ENCODE measurements around the gene ITSN1.

The ITSN1 gene

GRCh38 chr21:33936301-33937038 is 294.2 kb downstream of the ITSN1 start:
- DNase-seq (ENCODE audit: low spot score), result no peak

GRCh38 chr21:33937146-33937545 is 294.8 kb downstream of the ITSN1 start:
- no peak for DNase-seq (ENCODE audit: low spot score)

GRCh38 chr21:33937931-33938339 is 295.6 kb downstream of the ITSN1 start:
- DNase-seq (ENCODE audit: low spot score), result no peak

- DNase-seq (ENCODE audit: low spot score), result no peak
Measured at GRCh38 chr21:33938381-33938780, 296.1 kb downstream of the ITSN1 start.

- no peak for DNase-seq (ENCODE audit: low spot score)
Measured at GRCh38 chr21:33939226-33939625, 296.9 kb downstream of the ITSN1 start.

- no peak for DNase-seq (ENCODE audit: low spot score)
Measured at GRCh38 chr21:33940164-33940880, 298.0 kb downstream of the ITSN1 start.

GRCh38 chr21:33940881-33941245 is 298.6 kb downstream of the ITSN1 start:
- DNase-seq (ENCODE audit: low spot score), result no peak

GRCh38 chr21:33942426-33942825 is 300.1 kb downstream of the ITSN1 start:
- no peak for DNase-seq (ENCODE audit: low spot score)

GRCh38 chr21:33943293-33943692 is 301.0 kb downstream of the ITSN1 start:
- DNase-seq (ENCODE audit: low spot score), result no peak

- DNase-seq (ENCODE audit: low spot score), result no peak
Measured at GRCh38 chr21:33944185-33944763, 302.0 kb downstream of the ITSN1 start.

- DNase-seq (ENCODE audit: low spot score), result no peak
Measured at GRCh38 chr21:33945652-33946270, 303.5 kb downstream of the ITSN1 start.

GRCh38 chr21:33947451-33948095 is 305.3 kb downstream of the ITSN1 start:
- DNase-seq (ENCODE audit: low spot score), result peak; percentile 39

- DNase-seq (ENCODE audit: low spot score), result no peak
Measured at GRCh38 chr21:33948096-33948950, 306.0 kb downstream of the ITSN1 start.

GRCh38 chr21:33948951-33949444 is 306.7 kb downstream of the ITSN1 start:
- DNase-seq (ENCODE audit: low spot score), result no peak

Measured in HuH-7.5 (cell line).